ENCODE results near the gene STRBP. TPM values are rescaled to one million over a fixed set of nuclear protein-coding genes. Genes with fewer than 3 reads are reported as not detected.
A peak's percentile ranks its signal among the peaks of the same experiment; 100 is the strongest.

The STRBP gene
- total and polyA plus RNA-seq, 9 of the 15 experiments (the other 6 are each of a cell fraction or from before 2014, with no cell fraction given) = 27.7 to 84.0 (median 70.2) TPM

DNA sequence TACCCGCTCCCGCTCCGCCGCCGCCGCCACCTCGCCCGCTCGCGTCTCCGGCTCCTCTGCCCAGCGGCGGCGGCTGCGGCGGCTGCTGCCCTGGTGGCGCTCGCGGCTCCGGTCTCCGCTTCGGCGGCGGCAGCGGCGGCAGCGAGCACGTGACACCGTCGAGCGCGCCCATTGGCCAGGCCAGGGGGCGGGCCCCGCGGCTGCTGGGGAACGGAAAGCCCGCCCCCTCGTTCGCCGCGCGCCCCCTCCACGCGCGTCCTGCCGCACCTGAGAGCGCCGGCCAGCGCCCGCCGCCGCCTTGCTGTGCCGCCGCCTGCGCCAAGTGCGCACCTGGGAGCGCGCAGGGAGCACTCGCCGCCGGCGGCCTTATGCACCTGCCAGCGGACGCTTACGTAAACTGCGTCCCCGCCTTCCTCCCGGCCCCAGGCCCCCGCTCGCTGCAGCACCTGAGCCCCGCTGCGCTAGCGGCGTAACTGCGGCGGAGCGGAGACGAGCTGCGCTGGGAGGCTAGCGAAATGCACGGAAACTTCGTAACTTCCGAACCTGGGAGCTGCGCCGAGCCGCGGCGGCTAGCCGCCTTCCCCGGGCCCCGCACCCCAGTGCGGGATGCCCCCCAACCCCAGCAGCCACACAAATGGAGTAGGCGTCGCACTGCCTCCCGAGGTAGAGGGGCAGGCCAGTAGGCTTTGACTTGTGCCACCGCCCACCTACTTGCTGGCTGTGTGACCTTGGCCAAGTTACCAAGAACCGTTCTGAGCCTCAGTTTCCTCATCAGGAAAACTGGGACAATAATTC, at the start of gene STRBP (continued):
- TF ChIP-seq, protein P1, sequence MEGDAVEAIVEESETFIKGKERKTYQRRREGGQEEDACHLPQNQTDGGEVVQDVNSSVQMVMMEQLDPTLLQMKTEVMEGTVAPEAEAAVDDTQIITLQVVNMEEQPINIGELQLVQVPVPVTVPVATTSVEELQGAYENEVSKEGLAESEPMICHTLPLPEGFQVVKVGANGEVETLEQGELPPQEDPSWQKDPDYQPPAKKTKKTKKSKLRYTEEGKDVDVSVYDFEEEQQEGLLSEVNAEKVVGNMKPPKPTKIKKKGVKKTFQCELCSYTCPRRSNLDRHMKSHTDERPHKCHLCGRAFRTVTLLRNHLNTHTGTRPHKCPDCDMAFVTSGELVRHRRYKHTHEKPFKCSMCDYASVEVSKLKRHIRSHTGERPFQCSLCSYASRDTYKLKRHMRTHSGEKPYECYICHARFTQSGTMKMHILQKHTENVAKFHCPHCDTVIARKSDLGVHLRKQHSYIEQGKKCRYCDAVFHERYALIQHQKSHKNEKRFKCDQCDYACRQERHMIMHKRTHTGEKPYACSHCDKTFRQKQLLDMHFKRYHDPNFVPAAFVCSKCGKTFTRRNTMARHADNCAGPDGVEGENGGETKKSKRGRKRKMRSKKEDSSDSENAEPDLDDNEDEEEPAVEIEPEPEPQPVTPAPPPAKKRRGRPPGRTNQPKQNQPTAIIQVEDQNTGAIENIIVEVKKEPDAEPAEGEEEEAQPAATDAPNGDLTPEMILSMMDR (IDR thresholded peaks at IDR 0.05 in 2 of 3, conservative IDR thresholded peaks at IDR 0.05 in 1 of 3; ENCODE audit: insufficient read depth in 2 of 3, low read depth in 1 of 3, low read length in 3 of 3) = peak in 1 of 3 experiments; percentile 4; a peak in 1 of 6 replicates
- TF ChIP-seq, protein P2, sequence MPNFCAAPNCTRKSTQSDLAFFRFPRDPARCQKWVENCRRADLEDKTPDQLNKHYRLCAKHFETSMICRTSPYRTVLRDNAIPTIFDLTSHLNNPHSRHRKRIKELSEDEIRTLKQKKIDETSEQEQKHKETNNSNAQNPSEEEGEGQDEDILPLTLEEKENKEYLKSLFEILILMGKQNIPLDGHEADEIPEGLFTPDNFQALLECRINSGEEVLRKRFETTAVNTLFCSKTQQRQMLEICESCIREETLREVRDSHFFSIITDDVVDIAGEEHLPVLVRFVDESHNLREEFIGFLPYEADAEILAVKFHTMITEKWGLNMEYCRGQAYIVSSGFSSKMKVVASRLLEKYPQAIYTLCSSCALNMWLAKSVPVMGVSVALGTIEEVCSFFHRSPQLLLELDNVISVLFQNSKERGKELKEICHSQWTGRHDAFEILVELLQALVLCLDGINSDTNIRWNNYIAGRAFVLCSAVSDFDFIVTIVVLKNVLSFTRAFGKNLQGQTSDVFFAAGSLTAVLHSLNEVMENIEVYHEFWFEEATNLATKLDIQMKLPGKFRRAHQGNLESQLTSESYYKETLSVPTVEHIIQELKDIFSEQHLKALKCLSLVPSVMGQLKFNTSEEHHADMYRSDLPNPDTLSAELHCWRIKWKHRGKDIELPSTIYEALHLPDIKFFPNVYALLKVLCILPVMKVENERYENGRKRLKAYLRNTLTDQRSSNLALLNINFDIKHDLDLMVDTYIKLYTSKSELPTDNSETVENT (CRISPR knock-in tag; IDR thresholded peaks at IDR 0.05) = peak; percentile 24; the same call in 1 of the 2 replicates
- TF ChIP-seq ILF3 (IDR thresholded peaks at IDR 0.05; ENCODE audit: borderline replicate concordance) = peak; percentile 64; the same call in 1 of the 2 replicates
- TF ChIP-seq ZBED1 (IDR thresholded peaks at IDR 0.05) = no peak
- peak; percentile 99; the same call in 1 of the 2 replicates for TF ChIP-seq SRSF1 (IDR thresholded peaks at IDR 0.05; ENCODE audit: low read depth, low read length)
- peak; percentile 6; the same call in 1 of the 2 replicates for TF ChIP-seq ZNF282 (CRISPR knock-in tag; IDR thresholded peaks at IDR 0.05)
- TF ChIP-seq RBM34 (IDR thresholded peaks at IDR 0.05; ENCODE audit: borderline replicate concordance, insufficient read depth, low read length) = no peak
- TF ChIP-seq, protein P3, sequence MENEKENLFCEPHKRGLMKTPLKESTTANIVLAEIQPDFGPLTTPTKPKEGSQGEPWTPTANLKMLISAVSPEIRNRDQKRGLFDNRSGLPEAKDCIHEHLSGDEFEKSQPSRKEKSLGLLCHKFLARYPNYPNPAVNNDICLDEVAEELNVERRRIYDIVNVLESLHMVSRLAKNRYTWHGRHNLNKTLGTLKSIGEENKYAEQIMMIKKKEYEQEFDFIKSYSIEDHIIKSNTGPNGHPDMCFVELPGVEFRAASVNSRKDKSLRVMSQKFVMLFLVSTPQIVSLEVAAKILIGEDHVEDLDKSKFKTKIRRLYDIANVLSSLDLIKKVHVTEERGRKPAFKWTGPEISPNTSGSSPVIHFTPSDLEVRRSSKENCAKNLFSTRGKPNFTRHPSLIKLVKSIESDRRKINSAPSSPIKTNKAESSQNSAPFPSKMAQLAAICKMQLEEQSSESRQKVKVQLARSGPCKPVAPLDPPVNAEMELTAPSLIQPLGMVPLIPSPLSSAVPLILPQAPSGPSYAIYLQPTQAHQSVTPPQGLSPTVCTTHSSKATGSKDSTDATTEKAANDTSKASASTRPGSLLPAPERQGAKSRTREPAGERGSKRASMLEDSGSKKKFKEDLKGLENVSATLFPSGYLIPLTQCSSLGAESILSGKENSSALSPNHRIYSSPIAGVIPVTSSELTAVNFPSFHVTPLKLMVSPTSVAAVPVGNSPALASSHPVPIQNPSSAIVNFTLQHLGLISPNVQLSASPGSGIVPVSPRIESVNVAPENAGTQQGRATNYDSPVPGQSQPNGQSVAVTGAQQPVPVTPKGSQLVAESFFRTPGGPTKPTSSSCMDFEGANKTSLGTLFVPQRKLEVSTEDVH (IDR thresholded peaks at IDR 0.05; ENCODE audit: low read depth, partially characterized antibody) = no peak
- TF ChIP-seq, protein P4, sequence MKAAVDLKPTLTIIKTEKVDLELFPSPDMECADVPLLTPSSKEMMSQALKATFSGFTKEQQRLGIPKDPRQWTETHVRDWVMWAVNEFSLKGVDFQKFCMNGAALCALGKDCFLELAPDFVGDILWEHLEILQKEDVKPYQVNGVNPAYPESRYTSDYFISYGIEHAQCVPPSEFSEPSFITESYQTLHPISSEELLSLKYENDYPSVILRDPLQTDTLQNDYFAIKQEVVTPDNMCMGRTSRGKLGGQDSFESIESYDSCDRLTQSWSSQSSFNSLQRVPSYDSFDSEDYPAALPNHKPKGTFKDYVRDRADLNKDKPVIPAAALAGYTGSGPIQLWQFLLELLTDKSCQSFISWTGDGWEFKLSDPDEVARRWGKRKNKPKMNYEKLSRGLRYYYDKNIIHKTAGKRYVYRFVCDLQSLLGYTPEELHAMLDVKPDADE (conservative IDR thresholded peaks at IDR 0.05; ENCODE audit: control insufficient read depth, low read depth, low read length) = 0 out of 2 replicates have a peak, but pooled peaks have one; percentile 10
- no peak for TF ChIP-seq SMARCC2 (IDR thresholded peaks at IDR 0.05; ENCODE audit: low read depth)
- peak; percentile 32 for TF ChIP-seq GABPA (tag; conservative IDR thresholded peaks at IDR 0.05; ENCODE audit: low read depth)
- TF ChIP-seq PHF20 (IDR thresholded peaks at IDR 0.05; ENCODE audit: partially characterized antibody) = peak; percentile 29
- no peak for TF ChIP-seq ZKSCAN3 (CRISPR knock-in tag; IDR thresholded peaks at IDR 0.05)
- TF ChIP-seq NFE2 (IDR thresholded peaks at IDR 0.05; ENCODE audit: low read depth) = no peak
- TF ChIP-seq, protein P5, sequence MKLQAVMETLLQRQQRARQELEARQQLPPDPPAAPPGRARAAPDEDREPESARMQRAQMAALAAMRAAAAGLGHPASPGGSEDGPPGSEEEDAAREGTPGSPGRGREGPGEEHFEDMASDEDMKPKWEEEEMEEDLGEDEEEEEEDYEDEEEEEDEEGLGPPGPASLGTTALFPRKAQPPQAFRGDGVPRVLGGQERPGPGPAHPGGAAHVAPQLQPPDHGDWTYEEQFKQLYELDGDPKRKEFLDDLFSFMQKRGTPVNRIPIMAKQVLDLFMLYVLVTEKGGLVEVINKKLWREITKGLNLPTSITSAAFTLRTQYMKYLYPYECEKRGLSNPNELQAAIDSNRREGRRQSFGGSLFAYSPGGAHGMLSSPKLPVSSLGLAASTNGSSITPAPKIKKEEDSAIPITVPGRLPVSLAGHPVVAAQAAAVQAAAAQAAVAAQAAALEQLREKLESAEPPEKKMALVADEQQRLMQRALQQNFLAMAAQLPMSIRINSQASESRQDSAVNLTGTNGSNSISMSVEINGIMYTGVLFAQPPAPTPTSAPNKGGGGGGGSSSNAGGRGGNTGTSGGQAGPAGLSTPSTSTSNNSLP (IDR thresholded peaks at IDR 0.05; ENCODE audit: borderline replicate concordance, low read depth, low read length) = no peak

All from K562 (cell line).